Activated CD8-positive, alpha-beta memory T cell treated with anti-CD3 and anti-CD28 coated beads, Interleukin-2, amount 50 U/mL, for 24 hours (primary cell): Measurements from ENCODE around the gene GATA5.

Source experiments
- DNase-seq: peaks from one replicate; pipeline ENCODE4 v3.0.0-alpha.2; 2020; ENCODE audit errors: extremely low read depth

GATA5 gene

DNA sequence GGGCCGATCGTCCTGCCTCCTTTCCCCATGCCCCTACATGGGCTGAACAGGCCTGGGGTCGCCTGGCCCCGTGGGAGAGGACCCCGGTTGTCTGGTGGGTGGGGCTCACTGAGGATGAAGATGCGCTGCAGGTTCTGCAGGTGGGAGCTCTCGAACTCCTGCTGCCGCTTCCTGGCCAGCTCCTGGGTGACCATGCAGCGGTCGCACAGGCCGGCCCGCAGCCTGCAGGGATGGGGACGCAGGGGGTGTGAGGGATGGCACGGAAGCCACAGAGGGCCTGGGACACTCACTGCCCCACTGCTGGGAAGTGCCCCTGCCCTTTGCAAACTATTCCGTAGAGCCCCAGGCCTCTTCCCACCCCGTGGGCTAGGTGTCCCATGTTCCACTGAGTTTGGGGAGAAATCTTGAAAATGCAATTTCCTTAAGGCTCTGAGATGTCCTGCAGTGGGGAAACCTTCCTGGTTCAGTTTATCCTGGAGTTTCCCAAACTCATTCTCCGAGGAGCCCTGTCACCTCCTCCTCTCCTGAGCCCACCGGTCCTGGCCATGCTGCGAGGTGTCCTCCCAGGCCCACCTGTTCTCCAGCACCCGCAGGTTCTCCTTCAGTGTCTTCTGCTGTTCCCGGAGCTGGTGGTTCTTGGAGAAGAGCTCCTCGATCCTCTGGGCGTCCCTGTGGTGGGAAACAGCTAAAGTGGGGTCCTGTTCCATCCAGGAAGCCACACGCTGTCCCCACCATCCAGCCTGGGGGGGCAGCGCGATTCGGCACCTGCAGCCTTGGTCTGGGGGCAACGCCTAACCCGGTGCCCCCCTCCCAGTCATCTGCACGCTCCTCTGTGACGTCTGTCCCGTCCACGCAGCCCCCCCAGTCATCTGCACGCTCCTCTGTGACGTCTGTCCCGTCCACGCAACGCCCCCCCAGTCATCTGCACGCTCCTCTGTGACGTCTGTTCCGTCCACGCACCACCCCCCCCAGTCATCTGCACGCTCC lies 58.9 kb downstream of the GATA5 start:
- DNase-seq: no peak

DNA sequence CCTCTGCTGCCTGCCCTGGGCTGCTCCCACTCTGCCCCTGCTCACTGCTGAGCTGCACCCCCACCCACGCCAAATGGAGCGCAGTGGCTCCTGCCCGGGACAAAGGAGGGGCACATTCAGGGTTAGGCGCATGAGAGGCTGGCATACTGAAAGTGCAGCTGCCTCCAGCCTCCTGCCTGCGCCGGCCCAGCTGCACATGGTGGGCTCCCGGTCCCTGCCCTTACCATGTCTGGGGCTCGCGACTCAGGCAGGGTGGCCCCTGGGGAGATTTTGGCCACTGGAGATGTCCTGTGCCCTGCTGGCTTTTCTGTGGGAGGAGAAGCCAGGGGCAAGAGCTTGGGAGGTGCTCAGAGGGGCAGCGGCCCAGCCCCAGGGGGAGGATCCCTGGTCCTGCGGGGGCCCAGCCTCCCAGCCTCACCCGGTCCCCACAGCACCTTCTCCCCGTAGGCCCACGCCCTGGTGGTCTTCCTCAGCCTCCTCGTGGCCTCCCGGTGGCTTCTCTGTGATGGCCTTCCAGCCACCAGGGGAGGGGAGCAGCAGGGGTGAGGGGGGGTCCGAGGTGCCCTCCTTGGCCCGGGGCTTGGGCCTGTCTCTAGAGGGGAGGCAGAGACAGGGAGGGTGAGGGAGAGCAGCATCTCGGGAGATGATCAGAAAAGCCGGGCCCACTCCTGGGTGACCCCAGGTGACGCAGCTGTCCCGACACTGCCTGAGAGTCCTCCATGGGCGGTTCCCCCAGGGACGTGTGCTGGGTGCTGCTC lies 60.3 kb downstream of the GATA5 start:
- no peak for DNase-seq

- DNase-seq: no peak
These were observed 61.8 kb downstream of the GATA5 start for GRCh38 chr20:62413896-62414481.
